Eye (tissue), 1 donor: ENCODE results near the gene CD99L2.

Experiments used
- DNase-seq: peaks from one replicate; pipeline ENCODE4 v3.0.0-alpha.2; 2015

The CD99L2 gene, protein sequence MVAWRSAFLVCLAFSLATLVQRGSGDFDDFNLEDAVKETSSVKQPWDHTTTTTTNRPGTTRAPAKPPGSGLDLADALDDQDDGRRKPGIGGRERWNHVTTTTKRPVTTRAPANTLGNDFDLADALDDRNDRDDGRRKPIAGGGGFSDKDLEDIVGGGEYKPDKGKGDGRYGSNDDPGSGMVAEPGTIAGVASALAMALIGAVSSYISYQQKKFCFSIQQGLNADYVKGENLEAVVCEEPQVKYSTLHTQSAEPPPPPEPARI

DNA sequence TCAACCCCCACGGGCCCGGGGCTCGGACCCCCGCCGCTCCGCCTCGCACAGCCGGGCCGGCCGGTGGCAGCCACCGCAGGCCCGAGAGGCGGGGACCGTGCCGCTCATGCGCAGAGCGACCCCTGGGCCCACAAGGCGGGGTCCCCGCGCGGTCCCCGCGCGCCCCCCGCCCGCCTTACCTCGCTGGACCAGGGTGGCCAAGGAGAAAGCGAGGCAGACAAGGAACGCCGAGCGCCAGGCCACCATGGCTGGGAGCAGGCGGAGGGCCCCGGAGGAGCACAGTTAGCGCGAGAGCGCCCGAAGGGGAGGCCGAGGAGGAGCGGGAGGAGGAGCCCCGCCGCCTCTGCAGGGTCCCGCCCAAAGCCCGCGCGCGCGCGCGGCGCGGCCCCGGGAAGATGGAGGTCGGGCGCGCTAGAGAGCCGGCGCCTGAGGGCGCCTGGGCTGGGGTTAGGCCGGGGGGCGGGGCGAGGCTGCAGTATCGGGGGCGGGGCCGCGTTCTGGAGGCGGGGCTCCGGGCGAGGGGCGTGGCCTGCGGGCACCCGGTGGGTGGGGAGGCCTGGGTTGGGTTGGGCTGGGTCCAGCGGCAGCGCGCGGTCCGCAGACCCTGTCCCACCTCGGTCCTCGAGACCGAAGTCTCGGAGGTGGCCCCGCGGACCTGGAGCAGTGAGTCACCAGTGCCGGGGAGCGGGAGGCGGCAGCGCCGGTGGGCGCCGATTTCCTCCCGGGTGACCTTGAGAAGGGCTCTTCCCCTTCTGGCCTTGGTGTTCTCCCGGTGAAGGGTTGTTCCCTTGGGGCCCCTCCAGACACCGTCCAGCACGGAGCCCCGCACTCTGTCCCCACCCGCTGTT lies at the start of gene CD99L2:
Gene CD99L2, minus strand, starts transcription at position 326 of the 848 bp plus-strand sequence. Its CDS starts 80 bp downstream, at position 246.
- peak; percentile 93 for DNase-seq

DNA sequence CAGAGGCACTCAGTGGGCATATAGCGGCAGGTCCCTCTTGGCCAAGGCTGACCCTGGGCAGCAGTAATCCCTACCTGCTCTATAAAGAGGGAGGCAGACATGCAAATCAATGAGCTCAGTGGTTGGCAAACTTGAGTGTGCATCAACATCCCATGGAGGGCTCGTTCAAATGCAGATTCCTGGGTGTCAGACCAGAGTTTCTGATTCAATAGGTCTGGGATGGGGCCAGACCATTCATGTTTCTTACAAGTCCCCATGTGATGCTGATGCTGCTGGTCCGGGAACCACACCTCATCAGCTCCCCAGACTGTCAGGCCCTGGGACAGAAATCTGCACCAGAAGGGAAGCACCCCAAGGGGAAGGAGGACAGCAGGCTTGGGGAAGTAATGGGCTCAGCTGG lies 45.8 kb upstream of the CD99L2 start:
- no peak for DNase-seq

DNA sequence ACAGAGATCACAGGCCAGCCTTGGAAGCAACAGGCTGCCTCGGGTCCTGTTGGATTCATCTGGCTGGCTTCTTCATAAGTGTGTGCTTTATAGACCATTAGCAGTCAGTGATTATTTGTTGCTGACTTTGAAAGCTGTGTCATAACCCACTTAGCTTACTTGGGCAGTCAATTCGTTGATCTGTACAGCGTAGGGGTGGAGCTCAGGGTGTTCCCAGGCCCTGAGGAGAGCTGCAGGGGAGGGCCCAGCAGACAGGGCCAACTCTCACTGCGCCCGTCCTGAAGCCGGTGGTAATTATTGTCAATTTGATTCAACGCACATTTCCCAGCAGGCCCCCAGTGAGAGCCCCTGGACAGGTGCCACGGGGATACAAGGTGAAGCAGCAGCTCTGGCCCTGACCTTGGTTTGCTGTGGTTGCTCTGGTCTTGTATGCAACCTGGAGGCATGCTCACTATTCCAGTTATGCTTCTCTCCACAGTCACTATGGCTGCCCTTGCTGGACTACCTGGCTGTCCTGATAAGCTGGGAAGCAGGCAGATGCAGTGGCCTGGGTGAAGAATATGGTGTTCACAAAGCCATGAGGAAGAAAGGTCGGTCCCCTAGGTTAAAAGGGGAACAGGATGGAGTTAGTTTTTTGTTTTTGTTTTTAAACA lies 44.6 kb upstream of the CD99L2 start:
- DNase-seq = no peak

DNA sequence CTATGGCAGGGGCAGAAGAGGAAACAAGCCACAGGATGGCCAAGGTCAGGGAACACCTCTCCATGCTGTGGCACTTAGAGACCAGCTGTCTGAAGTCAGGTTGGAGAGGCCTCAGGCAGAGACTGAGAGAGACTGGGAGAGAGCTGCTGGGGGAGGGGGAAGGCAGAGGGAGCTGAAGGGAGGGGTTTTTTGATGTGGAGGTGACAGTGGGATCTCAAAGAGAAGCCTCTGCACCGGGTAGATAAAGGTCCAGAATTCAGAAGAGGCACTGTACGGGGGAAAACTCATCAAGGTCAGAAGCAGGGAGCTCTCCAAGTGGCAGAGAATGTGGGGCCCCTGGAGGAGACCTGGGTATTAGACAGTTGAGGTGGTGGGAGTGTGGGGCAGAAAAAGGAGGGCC lies 43.1 kb upstream of the CD99L2 start:
- DNase-seq = no peak

DNA sequence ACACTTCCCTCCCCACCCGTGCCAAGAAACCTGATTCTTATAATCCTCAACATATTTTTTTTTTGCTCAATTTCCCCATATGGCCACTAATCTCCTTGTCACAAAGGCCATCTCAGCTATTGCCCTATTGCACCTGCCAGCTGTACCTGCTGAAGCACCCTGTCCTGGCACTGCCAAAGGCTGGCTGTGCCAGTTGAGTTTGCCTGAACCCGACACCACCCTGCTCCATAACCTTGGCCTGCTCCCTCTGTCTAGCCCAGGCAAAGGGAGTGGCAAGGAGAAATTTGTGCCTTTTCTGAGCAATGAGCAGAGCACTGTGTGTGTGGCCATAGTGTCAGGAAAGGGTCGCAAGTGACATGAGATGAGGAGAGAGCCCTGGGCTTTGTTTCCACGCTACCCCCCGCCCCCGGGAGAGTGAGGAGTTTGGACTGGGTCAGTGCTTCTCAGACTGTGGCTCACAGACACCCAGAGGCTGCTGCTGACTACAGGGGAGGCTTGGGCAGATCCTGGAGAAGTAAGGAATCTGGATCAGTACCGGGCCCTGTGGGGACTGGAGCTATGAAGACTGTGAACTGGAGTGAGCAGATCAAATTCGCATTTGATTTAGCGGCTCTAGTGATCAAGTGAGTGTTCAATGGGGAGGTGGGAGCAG lies 42.5 kb upstream of the CD99L2 start:
- peak; percentile 11 for DNase-seq

DNA sequence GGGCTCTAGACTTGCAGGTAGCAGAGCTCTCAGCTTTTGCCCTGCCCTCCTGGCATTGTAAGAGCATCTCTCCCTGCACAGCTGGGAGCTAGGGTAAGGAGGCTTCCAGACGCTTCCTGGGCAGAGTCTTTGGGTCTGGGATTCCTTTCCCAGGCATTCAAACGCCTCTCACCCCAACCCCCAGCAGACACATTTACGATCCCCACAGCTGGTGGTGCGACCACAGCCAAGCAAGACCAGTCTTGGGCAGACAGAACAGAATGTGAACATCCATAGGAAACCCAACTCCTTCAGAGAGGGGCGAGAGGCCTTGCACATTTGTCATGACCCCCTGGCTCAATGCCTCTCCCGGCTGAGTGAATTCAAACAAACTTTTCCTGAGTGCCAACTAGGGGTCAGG lies 38.1 kb upstream of the CD99L2 start:
- no peak for DNase-seq

DNA sequence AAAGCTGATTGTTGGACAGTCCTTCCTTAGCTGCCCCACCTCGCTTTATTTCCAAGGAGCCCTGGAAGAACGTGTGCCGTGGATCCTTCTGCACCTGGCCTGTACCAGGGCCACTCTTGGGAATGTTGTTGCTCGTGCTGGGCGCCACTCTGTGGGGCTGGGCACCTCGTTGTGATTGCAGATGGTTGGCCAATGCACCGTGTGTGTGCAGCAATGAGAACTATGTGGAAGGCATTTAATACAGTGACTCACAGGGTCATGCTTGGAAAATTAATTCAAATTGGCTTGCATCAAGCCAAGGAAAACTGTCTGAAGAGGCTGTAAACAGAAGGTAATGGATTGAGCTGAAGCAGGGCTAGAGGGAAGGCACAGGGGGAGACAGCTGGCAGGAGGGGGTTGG lies 37.0 kb upstream of the CD99L2 start:
- no peak for DNase-seq

DNA sequence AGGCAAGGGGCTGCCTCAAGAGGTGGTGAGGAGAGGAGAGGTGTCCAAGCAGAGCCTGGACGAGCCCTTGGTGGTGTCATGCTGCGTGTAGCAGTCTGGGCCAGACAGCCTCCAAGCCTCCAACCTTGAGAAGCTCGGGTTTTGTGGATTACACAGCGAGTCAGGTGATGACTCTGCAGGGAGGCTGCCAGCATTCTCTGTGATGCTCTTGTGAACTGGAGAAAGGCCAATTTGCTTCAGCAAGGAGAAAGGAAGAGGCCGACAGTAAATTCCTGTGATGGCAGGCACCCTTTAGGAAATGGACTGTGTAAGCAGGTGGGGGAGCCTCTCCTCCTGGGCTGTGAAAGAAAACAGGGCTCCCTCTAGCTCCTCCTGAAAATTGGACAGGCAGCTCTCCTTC lies 36.0 kb upstream of the CD99L2 start:
- DNase-seq = no peak

DNA sequence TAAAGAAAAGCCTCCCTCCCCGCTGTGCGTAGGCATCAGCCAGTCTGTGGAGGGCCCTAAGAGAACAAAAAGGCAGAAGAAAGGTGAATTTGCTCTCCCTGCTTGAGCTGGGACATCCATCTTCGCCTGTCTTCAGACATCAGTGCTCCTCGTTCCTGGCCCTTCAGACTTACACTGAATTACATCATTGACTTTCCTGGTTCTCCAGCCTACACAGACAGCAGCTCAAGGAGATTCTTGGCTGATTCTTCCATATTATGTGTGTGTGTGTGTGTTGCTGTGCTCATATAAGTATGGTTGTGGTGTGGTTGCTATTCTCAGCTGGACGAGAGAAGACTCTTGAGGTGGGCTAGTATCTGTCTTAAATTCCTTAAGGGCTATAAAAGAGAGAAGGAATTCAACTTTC lies 35.5 kb upstream of the CD99L2 start:
- DNase-seq = no peak

DNA sequence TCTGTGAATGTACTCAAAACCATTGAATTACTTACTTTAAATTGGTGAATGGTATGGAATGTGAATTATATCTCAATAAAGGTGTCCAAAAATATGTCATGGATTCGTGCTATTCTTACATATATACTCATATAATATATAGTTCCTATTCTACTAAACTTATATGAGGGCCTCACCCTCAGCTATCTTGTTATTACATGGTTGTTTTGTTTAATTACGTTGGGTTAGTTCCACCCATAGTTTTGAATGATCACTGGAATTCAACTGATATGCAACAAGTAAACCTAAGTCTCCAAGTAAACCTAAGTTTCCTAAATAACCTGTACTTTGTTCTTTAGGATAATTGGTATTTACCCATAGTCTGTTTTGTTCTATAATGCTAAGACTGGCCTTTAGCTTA lies 30.6 kb upstream of the CD99L2 start:
- no peak for DNase-seq

DNA sequence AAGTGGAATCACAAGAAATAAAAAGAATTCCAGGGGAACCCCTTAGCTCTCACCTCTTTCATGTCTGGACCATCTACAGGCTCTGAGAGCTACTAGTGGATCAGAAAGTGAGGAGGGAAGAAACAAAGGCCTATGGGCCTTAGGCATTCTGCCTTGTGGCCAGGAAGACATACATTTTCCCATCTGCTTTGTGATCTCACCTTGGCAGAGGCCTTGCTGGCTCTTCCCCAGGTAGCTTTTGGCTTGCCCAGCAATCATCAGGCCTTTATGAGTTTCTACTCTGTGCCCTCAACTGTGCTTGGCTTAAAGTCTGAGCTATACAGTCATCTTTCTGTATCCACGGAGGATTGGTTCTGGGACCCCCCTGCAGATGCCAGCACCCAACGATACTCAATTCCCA lies 28.3 kb upstream of the CD99L2 start:
- DNase-seq = no peak

DNA sequence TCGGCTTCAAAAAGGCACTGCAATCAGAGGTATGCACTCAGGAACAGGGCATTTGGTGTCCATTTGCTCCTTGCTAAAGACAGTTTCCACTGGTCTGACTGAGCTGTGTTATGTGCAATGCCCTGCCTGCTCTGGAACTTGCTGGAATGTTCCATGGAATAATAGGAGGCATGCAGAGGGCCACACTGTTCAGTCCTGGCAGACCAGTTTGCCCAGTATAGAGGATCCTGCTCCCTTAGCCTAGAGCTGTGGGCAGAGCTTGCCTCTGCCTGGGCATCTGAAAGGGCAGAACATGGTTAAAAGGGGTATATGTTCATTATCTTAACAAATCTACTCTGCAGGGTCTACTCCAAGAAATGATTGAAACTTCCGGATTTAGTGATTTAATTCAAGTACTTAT lies 27.8 kb upstream of the CD99L2 start:
- DNase-seq = no peak

DNA sequence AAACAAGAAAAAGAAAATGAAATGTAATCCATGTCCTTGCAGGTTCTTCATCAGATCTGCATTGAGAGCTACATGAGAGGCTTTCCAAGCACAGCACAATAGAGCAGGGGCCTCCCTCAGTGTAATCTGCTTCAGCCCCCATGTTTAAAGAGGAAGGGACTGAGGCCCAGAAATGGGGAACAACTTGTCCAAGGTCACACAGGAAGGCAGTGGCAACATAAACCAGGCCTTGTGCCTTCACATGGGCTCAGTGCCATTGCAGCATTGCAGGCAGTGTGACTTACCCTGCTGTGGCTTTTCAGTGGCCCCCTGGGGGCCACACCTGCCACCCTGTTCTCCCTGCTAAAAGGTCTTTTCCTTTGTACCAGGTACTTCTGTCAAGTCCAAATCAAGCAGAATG lies 20.9 kb upstream of the CD99L2 start:
- DNase-seq = no peak

DNA sequence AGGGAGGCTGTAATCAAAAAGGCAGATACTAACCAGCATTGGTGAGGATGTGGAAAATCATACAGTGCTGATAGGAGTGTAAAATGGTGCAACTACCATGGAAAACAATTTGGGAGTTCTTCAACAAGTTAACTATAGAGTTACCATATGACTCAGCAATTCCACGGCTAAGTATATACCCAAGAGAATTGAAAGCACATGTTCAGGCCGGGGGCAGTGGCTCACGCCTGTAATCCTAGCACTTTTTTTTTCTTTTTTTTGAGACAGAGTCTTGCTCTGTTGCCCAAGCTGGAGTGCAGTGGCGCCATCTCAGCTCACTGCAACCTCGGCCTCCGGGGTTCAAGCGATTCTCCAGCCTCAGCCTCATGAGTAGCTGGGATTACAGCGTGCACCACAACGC lies 15.0 kb upstream of the CD99L2 start:
- DNase-seq = no peak

DNA sequence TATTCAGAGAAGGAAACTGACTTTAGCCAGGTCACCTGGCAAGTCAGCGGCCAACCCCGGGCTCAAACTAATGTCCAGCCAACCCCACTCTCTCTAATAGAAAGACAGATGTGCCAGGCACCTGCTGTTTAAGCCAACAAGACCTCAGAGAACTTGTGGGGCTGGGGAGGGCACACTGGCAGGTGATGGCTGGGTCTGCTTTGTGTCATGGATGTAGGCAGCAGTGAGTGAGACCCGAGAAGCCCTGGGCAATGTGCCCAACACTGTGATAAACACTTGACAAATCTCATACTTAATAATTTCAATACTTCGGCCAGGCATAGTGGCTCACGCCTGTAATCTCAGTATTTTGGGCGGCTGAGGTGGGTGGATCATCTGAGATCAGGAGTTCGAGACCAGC lies 9.0 kb upstream of the CD99L2 start:
- DNase-seq = no peak

DNA sequence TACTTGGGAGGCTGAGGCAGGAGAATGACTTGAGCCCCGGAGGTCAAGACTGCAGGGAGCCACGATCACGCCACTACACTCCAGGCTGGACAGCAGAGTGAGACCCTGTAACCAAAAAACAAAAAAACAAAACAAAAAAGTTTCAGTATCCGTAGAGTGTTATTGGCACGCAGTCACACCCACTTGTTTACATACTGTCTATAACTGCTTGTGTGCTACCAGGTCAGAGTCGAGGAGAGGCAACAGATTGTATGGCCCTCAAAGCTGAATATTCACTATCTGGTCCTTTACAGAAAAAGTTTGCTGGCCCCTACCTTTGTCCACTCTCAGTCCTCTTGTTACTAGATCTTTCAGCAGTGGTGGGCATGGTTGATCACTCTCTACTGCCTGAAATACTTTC lies 8.2 kb upstream of the CD99L2 start:
- no peak for DNase-seq

DNA sequence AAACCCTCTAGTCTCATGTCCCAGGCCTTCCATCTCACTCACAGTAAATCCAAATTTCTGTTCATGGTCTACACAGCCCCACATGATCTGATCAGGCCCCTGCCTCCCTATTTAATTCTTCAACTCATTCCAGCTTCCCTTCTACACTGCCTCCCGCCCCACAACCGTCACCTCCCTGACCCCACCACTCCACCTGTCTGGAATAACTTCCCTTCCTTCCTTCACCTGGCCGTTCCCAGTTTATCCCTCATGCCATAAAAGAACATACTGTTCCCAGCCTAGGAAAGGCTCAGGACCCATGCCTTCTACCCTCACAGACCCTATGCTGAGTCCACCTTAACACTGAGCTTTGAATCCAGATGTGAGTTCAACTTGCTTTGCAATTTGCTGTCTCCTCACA lies 6.8 kb upstream of the CD99L2 start:
- DNase-seq = no peak

DNA sequence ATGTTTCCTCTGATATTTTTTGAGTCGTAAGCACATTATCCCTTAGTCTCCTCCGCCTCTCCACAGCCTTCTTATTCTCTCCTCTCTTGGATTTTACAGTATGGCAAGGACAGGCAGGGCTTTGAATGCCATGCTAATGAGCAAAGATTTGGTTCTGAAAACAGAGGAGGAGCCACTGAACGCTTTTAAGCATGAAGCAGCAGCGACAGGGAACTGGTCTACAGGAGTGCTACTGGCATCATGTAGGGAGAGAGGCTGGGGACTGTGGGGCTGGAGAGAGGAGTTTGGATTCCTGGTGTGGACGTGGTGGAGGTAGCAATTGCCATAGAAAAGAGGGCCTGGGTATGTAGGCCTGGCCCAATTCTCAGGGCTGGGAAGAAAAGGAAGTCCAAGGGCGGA lies 4.6 kb upstream of the CD99L2 start:
- DNase-seq = no peak

DNA sequence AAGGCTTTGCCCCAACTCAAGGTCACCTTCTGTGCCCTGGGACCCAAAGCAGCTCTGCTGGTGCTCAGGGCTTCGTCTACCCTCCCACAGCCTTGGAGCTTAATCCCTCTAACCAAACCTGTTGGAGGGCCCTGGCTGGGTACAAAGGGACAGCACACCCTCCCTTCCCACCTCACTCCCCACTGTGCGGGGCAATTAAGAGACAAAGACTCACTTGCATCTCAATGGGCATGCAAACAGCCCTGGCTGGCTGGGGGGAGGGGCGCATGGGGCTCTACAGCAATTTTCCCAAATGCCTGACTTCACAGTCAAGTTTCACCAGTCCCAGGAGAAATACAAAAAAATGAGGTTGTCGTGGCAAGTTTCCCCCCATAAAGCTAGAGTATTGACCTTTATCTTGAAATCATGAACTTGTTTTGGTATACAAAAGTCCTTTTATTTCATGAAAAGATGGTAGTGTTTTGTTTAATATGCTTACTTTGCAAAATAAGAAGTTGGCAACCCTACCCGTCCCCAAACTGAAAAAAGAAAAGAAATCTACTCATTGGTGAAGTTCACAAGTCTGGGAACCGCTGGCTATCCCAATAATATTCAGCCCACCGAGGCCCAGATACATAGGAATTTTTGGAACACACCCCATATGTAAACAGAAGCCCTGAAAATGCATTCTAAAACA lies 4.1 kb upstream of the CD99L2 start:
- DNase-seq = peak; percentile 15

DNA sequence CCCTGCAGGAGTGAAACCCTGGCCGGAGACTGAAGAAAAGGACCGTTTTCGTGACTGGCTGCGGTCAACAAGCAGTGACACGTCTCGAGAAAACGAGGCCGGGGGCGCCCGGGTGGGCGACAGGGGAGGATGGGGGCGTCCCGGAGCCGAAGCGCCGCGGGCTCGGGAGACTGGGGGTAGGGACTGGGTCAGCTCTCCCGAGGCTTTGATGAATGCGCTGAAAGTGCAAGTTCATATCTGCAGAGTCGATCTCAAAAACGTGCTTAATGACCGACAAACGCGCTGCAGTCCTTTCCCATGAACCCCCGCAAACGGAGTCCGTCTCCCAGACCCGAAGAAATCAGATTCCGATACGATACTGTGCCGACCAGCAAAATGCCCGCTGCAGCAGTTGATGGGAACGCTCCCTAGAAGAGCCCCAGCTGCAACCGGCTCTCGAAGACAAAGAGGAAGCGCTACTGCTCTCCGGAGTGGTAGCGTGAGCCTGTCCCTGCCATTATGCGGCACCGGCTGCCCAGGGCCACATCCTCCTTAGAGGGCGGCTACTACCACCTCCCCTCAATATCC lies 806 bp upstream of the CD99L2 start:
- DNase-seq = peak; percentile 73

DNA sequence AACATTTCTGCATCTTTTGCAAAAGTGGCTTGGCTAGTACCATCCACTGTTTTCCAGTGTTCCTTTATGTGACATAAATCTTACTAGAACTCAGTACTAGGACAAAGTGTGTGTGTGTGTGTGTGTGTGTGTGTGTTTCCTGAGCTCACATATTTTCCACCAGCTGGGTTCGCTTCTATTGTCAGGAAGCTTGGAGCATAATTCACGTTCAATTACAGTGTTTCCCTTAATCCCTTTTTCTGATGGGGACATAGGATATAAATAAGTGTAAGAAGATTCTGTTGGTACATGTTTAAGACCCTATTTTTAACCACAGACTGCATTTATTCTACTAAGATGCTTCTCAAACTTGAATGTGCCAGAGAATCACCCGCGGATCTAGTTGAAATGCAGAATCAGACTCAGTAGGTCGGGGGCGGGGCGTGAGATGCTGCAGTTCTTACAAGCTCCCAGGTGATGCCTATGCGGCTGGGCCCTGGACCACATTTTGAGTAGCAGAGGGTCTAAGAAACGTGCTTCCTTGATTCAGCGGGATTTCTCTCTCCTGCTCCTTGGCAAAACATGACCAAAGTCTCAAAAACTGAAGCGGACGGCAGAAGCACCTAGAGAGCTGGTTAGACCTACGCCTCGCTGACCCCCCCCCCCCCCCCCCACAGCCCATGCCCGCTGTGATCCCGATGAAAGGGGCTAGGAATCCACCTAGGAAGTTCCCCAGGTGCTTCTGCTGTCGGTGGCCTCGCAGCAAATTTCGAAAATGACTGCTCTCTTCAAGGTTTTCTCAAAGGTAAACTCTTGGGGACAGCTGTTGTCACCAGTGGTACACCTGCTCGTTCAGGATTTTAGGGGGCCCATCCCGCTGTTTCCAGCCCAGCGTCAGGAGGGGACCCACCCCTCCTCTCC lies 797 bp downstream of the CD99L2 start:
- peak; percentile 64 for DNase-seq
